HepG2 (cell line): Measurements from ENCODE around the gene ATRAID. TPM values are rescaled to one million over a fixed set of nuclear protein-coding genes. Genes with fewer than 3 reads are reported as not detected.

Source experiments
- ATF4 ChIP-seq, 2 experiments: fragments of 450-650 bp in 1 of 2; sonication (generic) in 1 of 2; formaldehyde crosslinking; IDR thresholded peaks; 2 replicates each; pipeline versions ENCODE4 v1.5.0 to v1.8.0; 2020 to 2022; ENCODE audit warnings: mild to moderate bottlenecking in 1 of 2, missing genetic modification reagents in 1 of 2
- CERS6 ChIP-seq: sonication (generic); formaldehyde crosslinking; IDR thresholded peaks from 2 replicates; pipeline ENCODE4 v1.5.0; 2020; ENCODE audit warnings: missing genetic modification reagents
- HNRNPL ChIP-seq: fragments of 200-400 bp; formaldehyde crosslinking; IDR thresholded peaks from 2 replicates; pipeline ENCODE4 v1.6.1; 2017; ENCODE audit warnings: mild to moderate bottlenecking, low read depth, low read length
- ISX ChIP-seq: sonication (generic); formaldehyde crosslinking; conservative IDR thresholded peaks from 2 replicates; pipeline ENCODE4 v1.5.0; 2020; ENCODE audit warnings: missing genetic modification reagents
- MEIS1 ChIP-seq: sonication (generic); formaldehyde crosslinking; IDR thresholded peaks from 2 replicates; pipeline ENCODE4 v1.9.0; 2021; ENCODE audit warnings: mild to moderate bottlenecking, missing genetic modification reagents, moderate library complexity, borderline replicate concordance
- MTA1 ChIP-seq: sonication (generic); formaldehyde crosslinking; IDR thresholded peaks from 2 replicates; pipeline ENCODE4 v1.4.0; 2020; ENCODE audit warnings: missing genetic modification reagents, mild to moderate bottlenecking, borderline replicate concordance
- NFE2 ChIP-seq: sonication (generic); formaldehyde crosslinking; IDR thresholded peaks from 2 replicates; pipeline ENCODE4 v1.4.0; 2020; ENCODE audit warnings: missing genetic modification reagents
- NR2F6 ChIP-seq, 2 experiments: IDR thresholded peaks; 2 replicates each; pipeline ENCODE4 v1.6.1; 2016; ENCODE audit warnings: antibody characterized with exemption in 1 of 2, mild to moderate bottlenecking in 1 of 2
- PHF21A ChIP-seq: sonication (generic); formaldehyde crosslinking; IDR thresholded peaks from 2 replicates; pipeline ENCODE4 v1.5.0; 2020; ENCODE audit warnings: mild to moderate bottlenecking, missing genetic modification reagents
- RARA ChIP-seq: IDR thresholded peaks from 2 replicates; pipeline ENCODE4 v1.6.1; 2016; ENCODE audit warnings: missing genetic modification reagents, missing compliant biosample characterization
- SAP130 ChIP-seq: IDR thresholded peaks from 2 replicates; pipeline ENCODE4 v1.6.1; 2016; ENCODE audit warnings: low read depth
- STAT6 ChIP-seq: sonication (generic); formaldehyde crosslinking; IDR thresholded peaks from 2 replicates; pipeline ENCODE4 v1.4.0; 2020; ENCODE audit warnings: missing genetic modification reagents, mild to moderate bottlenecking, borderline replicate concordance
- TCF12 ChIP-seq, 2 experiments: fragments of 450-650 bp in 1 of 2; sonication (generic) in 1 of 2; formaldehyde crosslinking in 1 of 2; IDR thresholded peaks; 2 replicates each; pipeline versions ENCODE4 v1.6.1 to v1.8.0; 2017 to 2022; ENCODE audit warnings: antibody characterized with exemption in 1 of 2, mild to moderate bottlenecking in 1 of 2, missing genetic modification reagents in 1 of 2, moderate library complexity in 1 of 2
- THRA ChIP-seq: sonication (generic); formaldehyde crosslinking; IDR thresholded peaks from 2 replicates; pipeline ENCODE4 v1.4.0; 2020; ENCODE audit warnings: missing genetic modification reagents, borderline replicate concordance
- TOPORS ChIP-seq: sonication (generic); formaldehyde crosslinking; IDR thresholded peaks from 2 replicates; pipeline ENCODE4 v1.8.0; 2023; ENCODE audit warnings: mild to moderate bottlenecking, missing genetic modification reagents
- ZFP36L1 ChIP-seq: sonication (generic); formaldehyde crosslinking; IDR thresholded peaks from 2 replicates; pipeline ENCODE4 v1.8.0; 2022; ENCODE audit warnings: mild to moderate bottlenecking, missing genetic modification reagents, moderate library complexity
- ZNF275 ChIP-seq: sonication (generic); formaldehyde crosslinking; IDR thresholded peaks from 2 replicates; pipeline ENCODE4 v1.8.0; 2022; ENCODE audit warnings: missing genetic modification reagents, mild to moderate bottlenecking, inconsistent platforms, borderline replicate concordance
- ZNF746 ChIP-seq: sonication (generic); formaldehyde crosslinking; IDR thresholded peaks from 2 replicates; pipeline ENCODE4 v1.8.0; 2022; ENCODE audit warnings: mild to moderate bottlenecking, missing genetic modification reagents
- polyA plus RNA-seq, 8 experiments: library from polyadenylated mRNA; depleted of rRNA in 3 of 8; stranded (reverse) in 7 of 8; unstranded in 1 of 8; fragments of >200 nt; fragmentation: Illumina TruSeq in 4 of 8; extraction: Trizol in 4 of 8; gene quantifications; 2 replicates each; pipeline versions ENCODE4 v1.2.1 to v1.2.3, GENCODE V29; 2011 to 2016; ENCODE audit warnings: low read depth in 4 of 8, missing spikeins in 1 of 8, mixed read lengths in 1 of 8; ENCODE audit not compliant: insufficient read depth in 1 of 8
- total RNA-seq, 5 experiments: library from RNA; depleted of rRNA; stranded (reverse); fragments of >200 nt; fragmentation: Illumina TruSeq; extraction: Trizol; gene quantifications; 2 replicates each; pipeline ENCODE4 v1.2.3, GENCODE V29; 2016; ENCODE audit warnings: low read depth in 1 of 5
- TF ChIP-seq, protein P1 (sequence below): IDR thresholded peaks from 2 replicates; pipeline ENCODE4 v1.6.1; 2012; ENCODE audit warnings: low read depth, low read length, improper control_type of control experiment

ATRAID gene
- total and polyA plus RNA-seq, 2 of the 13 experiments (the other 11 are each of a cell fraction or from before 2014, with no cell fraction given) = 207 to 382 TPM

GRCh38 chr2:27185331-27186026 lies 26.4 kb upstream of the ATRAID start (continued):
- TF ChIP-seq MEIS1 (peak; percentile 27; the same call in 1 of the 2 replicates), THRA (CRISPR knock-in tag) (no peak), NR2F6 (IDR thresholded peaks at IDR 0.05) (no peak), NR2F6 (CRISPR knock-in tag; IDR thresholded peaks at IDR 0.05) (peak; percentile 55; the same call in 1 of the 2 replicates), ATF4 (CRISPR knock-in tag; IDR thresholded peaks at IDR 0.05) (0 out of 4 replicates have a peak, but pooled peaks of 1 of the 2 experiments have one; percentile 25), PHF21A (CRISPR knock-in tag) (0 out of 2 replicates have a peak, but pooled peaks have one; percentile 49), RARA (CRISPR knock-in tag) (peak; percentile 57), ZFP36L1 (CRISPR knock-in tag) (0 out of 2 replicates have a peak, but pooled peaks have one; percentile 42), SAP130 (CRISPR knock-in tag) (peak; percentile 71; the same call in 1 of the 2 replicates), ZNF275 (CRISPR knock-in tag) (no peak), NFE2 (CRISPR knock-in tag) (no peak), CERS6 (CRISPR knock-in tag) (no peak), TCF12 (IDR thresholded peaks at IDR 0.05) (no peak), TCF12 (CRISPR knock-in tag; IDR thresholded peaks at IDR 0.05) (no peak), TOPORS (CRISPR knock-in tag) (no peak), ISX (no peak), STAT6 (no peak), HNRNPL (no peak), MTA1 (CRISPR knock-in tag) (no peak), ZNF746 (CRISPR knock-in tag) (no peak)
- TF ChIP-seq, protein P1, sequence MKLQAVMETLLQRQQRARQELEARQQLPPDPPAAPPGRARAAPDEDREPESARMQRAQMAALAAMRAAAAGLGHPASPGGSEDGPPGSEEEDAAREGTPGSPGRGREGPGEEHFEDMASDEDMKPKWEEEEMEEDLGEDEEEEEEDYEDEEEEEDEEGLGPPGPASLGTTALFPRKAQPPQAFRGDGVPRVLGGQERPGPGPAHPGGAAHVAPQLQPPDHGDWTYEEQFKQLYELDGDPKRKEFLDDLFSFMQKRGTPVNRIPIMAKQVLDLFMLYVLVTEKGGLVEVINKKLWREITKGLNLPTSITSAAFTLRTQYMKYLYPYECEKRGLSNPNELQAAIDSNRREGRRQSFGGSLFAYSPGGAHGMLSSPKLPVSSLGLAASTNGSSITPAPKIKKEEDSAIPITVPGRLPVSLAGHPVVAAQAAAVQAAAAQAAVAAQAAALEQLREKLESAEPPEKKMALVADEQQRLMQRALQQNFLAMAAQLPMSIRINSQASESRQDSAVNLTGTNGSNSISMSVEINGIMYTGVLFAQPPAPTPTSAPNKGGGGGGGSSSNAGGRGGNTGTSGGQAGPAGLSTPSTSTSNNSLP = peak; percentile 38; the same call in 1 of the 2 replicates
